Measurements from ENCODE around the gene TLE2.

GRCh38 chr19:3053780-3054179 lies 24.7 kb upstream of the TLE2 start:
- TF ChIP-seq POLR2A (IDR thresholded peaks at IDR 0.05) (no peak), CTCF (IDR thresholded peaks at IDR 0.05) (no peak)
